ENCODE measurements around the gene WDFY4. TPM values are rescaled to one million over a fixed set of nuclear protein-coding genes. Genes with fewer than 3 reads are reported as not detected.

WDFY4 gene
- total RNA-seq, 1 experiment from 2014 or later: not detected

GRCh38 chr10:49015700-49016099 lies 331.0 kb downstream of the WDFY4 start:
- no peak for DNase-seq (ENCODE audit: low spot score)

DNA sequence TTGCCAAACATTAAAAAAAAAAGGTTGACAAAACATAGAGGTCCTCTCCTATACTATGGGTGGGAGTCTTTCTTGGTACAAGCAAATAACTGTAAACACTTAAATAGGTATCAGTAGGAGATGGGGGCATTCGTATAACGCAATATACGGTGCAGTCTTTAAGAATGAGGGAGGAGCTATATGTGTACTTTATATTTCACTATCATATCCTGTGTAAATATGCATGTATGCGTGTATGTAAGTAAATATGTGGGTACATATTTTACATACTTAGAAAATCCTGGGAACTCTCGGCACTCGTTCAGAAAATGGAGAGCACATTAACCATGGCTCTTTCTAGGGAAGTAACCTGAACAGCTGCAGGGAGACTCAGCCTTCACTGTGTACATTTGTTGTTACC lies 337.0 kb downstream of the WDFY4 start:
- no peak for DNase-seq (ENCODE audit: low spot score)

GRCh38 chr10:49023071-49023470 lies 338.4 kb downstream of the WDFY4 start:
- DNase-seq (ENCODE audit: low spot score): no peak

DNA sequence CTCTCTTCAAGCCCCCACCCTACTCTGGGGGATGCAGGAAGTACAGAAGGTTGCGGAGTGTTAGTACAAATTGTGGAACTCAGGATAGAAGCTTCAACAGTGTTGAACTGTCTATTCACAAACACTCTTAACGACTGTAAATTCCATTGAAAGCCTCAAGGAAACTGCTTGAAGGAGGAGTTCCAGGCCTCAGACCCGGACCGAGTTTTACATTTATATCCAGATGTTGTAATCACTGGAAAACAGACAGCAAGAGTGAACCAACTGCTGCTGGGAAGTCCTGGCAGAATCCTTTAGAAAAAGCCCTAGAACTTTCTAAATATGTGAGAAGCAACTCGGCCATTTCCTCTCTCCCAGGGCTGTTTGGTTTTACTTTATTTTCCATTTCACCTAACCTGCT lies 339.1 kb downstream of the WDFY4 start:
- DNase-seq (ENCODE audit: low spot score): no peak

DNA sequence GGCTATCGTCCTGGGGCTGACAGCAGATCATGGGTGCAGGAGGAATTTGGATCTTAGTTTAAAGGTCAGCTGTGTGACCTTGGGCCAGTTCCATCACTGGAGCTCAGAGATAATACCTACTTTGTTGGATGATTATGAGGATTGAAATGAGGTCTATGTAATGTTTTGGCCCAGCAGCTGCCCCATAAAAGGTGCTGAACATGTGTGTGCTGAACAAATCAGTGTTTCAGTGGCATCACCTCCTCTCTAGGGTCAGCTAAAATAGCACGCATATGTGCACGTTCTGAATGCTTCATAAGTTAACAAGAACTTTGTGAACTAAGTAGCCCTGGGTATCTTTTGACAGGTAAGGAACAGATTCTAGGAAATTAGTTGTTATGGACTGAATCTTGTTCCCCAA lies 339.8 kb downstream of the WDFY4 start:
- no peak for DNase-seq (ENCODE audit: low spot score)

DNA sequence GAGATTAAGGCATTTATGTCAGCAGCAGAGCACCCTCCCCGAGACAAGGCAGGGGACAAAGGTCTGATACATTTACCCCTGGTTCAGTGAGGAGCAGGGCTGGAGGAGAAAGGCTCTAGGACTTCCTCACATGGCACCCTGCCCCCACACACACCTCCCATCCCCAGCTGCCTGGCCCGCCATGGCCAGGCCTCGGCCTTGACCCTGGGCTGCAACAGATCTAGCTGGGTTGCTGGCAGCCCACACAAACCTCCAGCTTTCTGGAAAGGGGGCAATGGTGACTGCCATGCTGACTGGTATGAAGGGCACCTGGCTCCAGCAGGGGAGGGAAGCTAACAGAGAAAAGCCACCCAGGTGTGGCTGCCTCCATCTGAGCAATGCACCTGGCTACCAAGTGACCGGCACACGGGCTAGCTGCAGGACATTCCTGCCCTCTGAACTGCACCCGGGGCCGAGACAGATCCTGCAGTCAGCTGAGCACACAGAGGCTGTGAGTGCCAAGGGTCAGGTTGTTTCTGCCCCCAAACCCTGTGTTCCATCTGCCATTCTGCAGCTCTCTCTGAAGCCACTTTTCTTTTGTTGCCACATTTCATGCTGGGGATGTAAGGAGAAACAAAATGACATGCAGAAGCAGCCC lies 340.8 kb downstream of the WDFY4 start:
- DNase-seq (ENCODE audit: low spot score): no peak

GRCh38 chr10:49028639-49029038 lies 344.0 kb downstream of the WDFY4 start:
- no peak for DNase-seq (ENCODE audit: low spot score)

DNA sequence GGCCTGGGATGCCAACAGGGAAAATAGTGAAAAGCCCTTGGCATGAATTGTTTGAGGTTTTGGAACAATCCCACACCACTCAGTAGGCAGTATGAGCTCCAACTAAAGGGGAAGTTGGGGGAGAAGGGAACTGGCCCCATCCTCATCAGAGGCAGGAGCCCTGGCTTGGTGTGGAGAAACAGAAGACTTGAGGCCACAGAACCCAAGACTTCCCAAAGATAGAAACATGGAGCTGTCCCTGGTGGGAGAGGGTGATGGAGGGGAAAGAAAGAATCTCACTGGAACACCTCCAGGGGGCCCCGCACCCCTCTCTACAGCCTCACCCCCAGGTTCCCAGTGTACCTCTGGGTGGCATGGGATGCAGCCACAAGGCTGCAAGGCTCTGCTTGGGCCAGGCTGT lies 345.0 kb downstream of the WDFY4 start:
- DNase-seq (ENCODE audit: low spot score): no peak

Other genes with a start within 250 kb of the WDFY4 start
- gene ARHGAP22, start 79.8 kb upstream of the WDFY4 start, total RNA-seq (2014; rRNA removed; shearing (Covaris generic)): 6.1 and 8.2 TPM in 2 replicates

Data from A172 (cell line).